ENCODE results near the gene REG3G. TPM values are rescaled to one million over a fixed set of nuclear protein-coding genes. Genes with fewer than 3 reads are reported as not detected.

Gene REG3G
- total and polyA plus RNA-seq, 8 donors, result 0.40 to 6.9 TPM; not detected in 6

- 38 to 63% (median 52%) methylated on average over 6 of the region's 6 CpGs for WGBS, 5 donors
- H3K4me3 ChIP-seq, result no peak overlapping the region
- no peaks in the 10 kb centered on the region for H3K4me1 ChIP-seq
- no peaks in the 10 kb centered on the region for H3K9me3 ChIP-seq
- intact Hi-C loops (cut with DNase I; ENCODE audit: low total_unique reads), result no loop called here
- no peaks in the 10 kb centered on the region for H3K27me3 ChIP-seq
- DNase-seq, result no peak
- TF ChIP-seq EP300 (IDR thresholded peaks at IDR 0.05) (no peak), CTCF (IDR thresholded peaks at IDR 0.05) (no peak), POLR2A (IDR thresholded peaks at IDR 0.05) (no peak), POLR2AphosphoS5 (IDR thresholded peaks at IDR 0.05) (no peak)
- H3K36me3 ChIP-seq, result no peaks in the 10 kb centered on the region
- no peak overlapping the region for H3K27ac ChIP-seq
Measured at GRCh38 chr2:79013629-79014028, 11.9 kb upstream of the REG3G start.

- TF ChIP-seq POLR2A (IDR thresholded peaks at IDR 0.05) (no peak), EP300 (IDR thresholded peaks at IDR 0.05) (no peak), POLR2AphosphoS5 (IDR thresholded peaks at IDR 0.05) (no peak), CTCF (IDR thresholded peaks at IDR 0.05) (no peak)
- Histone ChIP-seq H3K27ac (no peak overlapping the region), H3K27me3 (no peaks in the 10 kb centered on the region), H3K9me3 (no peaks in the 10 kb centered on the region), H3K4me1 (no peaks in the 10 kb centered on the region), H3K36me3 (no peaks in the 10 kb centered on the region), H3K4me3 (no peak overlapping the region)
- 54 to 75% (median 59%) methylated on average over 4 of the region's 4 CpGs for WGBS, 5 donors
- intact Hi-C loops (cut with DNase I; ENCODE audit: low total_unique reads), result no loop called here
- DNase-seq, result no peak
Measured at GRCh38 chr2:79016342-79016741, 9.2 kb upstream of the REG3G start.

GRCh38 chr2:79026061-79026460 lies 559 bp downstream of the REG3G start:
- Histone ChIP-seq H3K27ac (no peak overlapping the region), H3K9me3 (no peaks in the 10 kb centered on the region), H3K36me3 (no peaks in the 10 kb centered on the region), H3K4me3 (no peak overlapping the region), H3K27me3 (peaks cover 0 to 3% (median 0%) of the 10 kb centered on the region in 3 donors), H3K4me1 (no peaks in the 10 kb centered on the region)
- DNase-seq, result no peak
- intact Hi-C loops (cut with DNase I; ENCODE audit: low total_unique reads), result loop anchor here (10.0 kb wide), 1 partner anchor 199 kb away; no protein-coding TSS in a partner anchor
- TF ChIP-seq POLR2A (IDR thresholded peaks at IDR 0.05) (no peak), POLR2AphosphoS5 (IDR thresholded peaks at IDR 0.05) (no peak), EP300 (IDR thresholded peaks at IDR 0.05) (no peak), CTCF (IDR thresholded peaks at IDR 0.05) (no peak)
- 76 to 90% (median 84%) methylated on average over 4 of the region's 4 CpGs for WGBS, 5 donors

- WGBS, 5 donors, result 60 to 72% (median 63%) methylated on average over 3 of the region's 3 CpGs
- H3K36me3 ChIP-seq, result no peaks in the 10 kb centered on the region
- TF ChIP-seq POLR2AphosphoS5 (IDR thresholded peaks at IDR 0.05) (no peak), CTCF (IDR thresholded peaks at IDR 0.05) (no peak), POLR2A (IDR thresholded peaks at IDR 0.05) (no peak), EP300 (IDR thresholded peaks at IDR 0.05) (no peak)
- no peaks in the 10 kb centered on the region for H3K27me3 ChIP-seq
- DNase-seq, result no peak
- intact Hi-C loops (cut with DNase I; ENCODE audit: low total_unique reads), result no loop called here
- H3K9me3 ChIP-seq, result no peaks in the 10 kb centered on the region
- H3K4me1 ChIP-seq, result no peaks in the 10 kb centered on the region
- no peak overlapping the region for H3K4me3 ChIP-seq
- no peak overlapping the region for H3K27ac ChIP-seq
Measured at GRCh38 chr2:79039944-79040343, 14.4 kb downstream of the REG3G start.

All from stomach (tissue), 9 donors.